T-cell (primary cell): Measurements from ENCODE around the gene ENPP1. TPM values are rescaled to one million over a fixed set of nuclear protein-coding genes. Genes with fewer than 3 reads are reported as not detected.

Experiments used
- ATAC-seq, 4 experiments: fragments of 200-7000 bp in 3 of 4; fragments of 150-1000 bp in 1 of 4; cut with Tn5 transposase; replicated peaks in 1 of 4; 1 replicate in 3 of 4; 2 replicates in 1 of 4; pipeline ENCODE4 v1.10.0; 2021; ENCODE audit warnings: moderate library complexity in 3 of 4, mild to moderate bottlenecking in 2 of 4, moderate number of reproducible peaks in 1 of 4
- CTCF ChIA-PET, 2 donors: fragments of 300-600 bp; sonication (Branson Sonifier 250); formaldehyde crosslinking; loops; one replicate each; lab custom pipeline; 2022; ENCODE audit warnings: antibody characterized with exemption in 2 of 2; lab: Charles Lee
- POLR2A ChIA-PET, 2 donors: fragments of 300-600 bp; sonication (Branson Sonifier 250); formaldehyde crosslinking; loops; one replicate each; lab custom pipeline; 2022; ENCODE audit warnings: antibody characterized with exemption in 2 of 2; lab: Charles Lee
- DNase-seq, 35 experiments: peaks; one replicate each; pipeline versions ENCODE4 v3.0.0 to v3.0.0-alpha.2; 2013 to 2023
- H3K27ac ChIP-seq: one replicate; pipeline ENCODE4 v1.5.1; 2013; ENCODE audit warnings: low read length
- H3K27me3 ChIP-seq, 2 experiments: replicated peaks in 1 of 2; 1 replicate in 1 of 2; 2 replicates in 1 of 2; pipeline versions ENCODE4 v1.6.1 to v1.7.0; 2013; ENCODE audit warnings: low read length in 1 of 2, mixed read lengths in 1 of 2; ENCODE audit not compliant: control insufficient read depth in 2 of 2, insufficient read depth in 2 of 2; ENCODE audit errors: extremely low read depth in 1 of 2
- H3K36me3 ChIP-seq, 2 donors: 1 replicate in 1 of 2; 2 replicates in 1 of 2; pipeline versions ENCODE4 v1.6.1 to v1.7.0; 2013; ENCODE audit warnings: low read length in 1 of 2; ENCODE audit not compliant: control insufficient read depth in 2 of 2, insufficient read depth in 1 of 2; ENCODE audit errors: extremely low read depth in 1 of 2
- H3K4me1 ChIP-seq, 2 experiments: 1 replicate in 1 of 2; 2 replicates in 1 of 2; pipeline versions ENCODE4 v1.6.1 to v1.7.0; 2013; ENCODE audit warnings: low read length in 2 of 2, mixed read lengths in 1 of 2; ENCODE audit not compliant: insufficient read depth in 2 of 2, control insufficient read depth in 1 of 2; ENCODE audit errors: extremely low read depth in 1 of 2
- H3K4me3 ChIP-seq, 2 donors: 1 replicate in 1 of 2; 2 replicates in 1 of 2; pipeline versions ENCODE4 v1.5.1 to v1.7.0; 2013; ENCODE audit warnings: mild to moderate bottlenecking in 2 of 2, low read length in 1 of 2, moderate library complexity in 1 of 2; ENCODE audit not compliant: control insufficient read depth in 1 of 2; ENCODE audit errors: extremely low read depth in 1 of 2
- H3K9me3 ChIP-seq: 2 replicates; pipeline ENCODE4 v1.7.0; 2013
- H3K27ac Mint-ChIP-seq, 2 donors: one replicate each; pipeline ENCODE4 v1.8.0; 2020 to 2021; ENCODE audit warnings: mild to moderate bottlenecking in 2 of 2, mixed read lengths in 2 of 2
- H3K27me3 Mint-ChIP-seq, 2 donors: one replicate each; pipeline ENCODE4 v1.8.0; 2021 to 2022; ENCODE audit warnings: mixed read lengths in 2 of 2
- H3K36me3 Mint-ChIP-seq: one replicate; pipeline ENCODE4 v1.8.0; 2021; ENCODE audit warnings: mixed read lengths
- H3K4me1 Mint-ChIP-seq, 3 donors: one replicate each; pipeline ENCODE4 v1.8.0; 2020 to 2022; ENCODE audit warnings: mixed read lengths in 3 of 3, mild to moderate bottlenecking in 1 of 3
- H3K4me3 Mint-ChIP-seq, 3 donors: one replicate each; pipeline ENCODE4 v1.8.0; 2020 to 2022; ENCODE audit warnings: mild to moderate bottlenecking in 3 of 3, mixed read lengths in 3 of 3, moderate library complexity in 3 of 3
- H3K9me3 Mint-ChIP-seq, 3 donors: one replicate each; pipeline ENCODE4 v1.8.0; 2020 to 2022; ENCODE audit warnings: mixed read lengths in 3 of 3
- WGBS: methylation state at CpG from one replicate; pipeline ENCODE4 v1.1.5; 2013; ENCODE audit warnings: missing lambda C conversion rate; ENCODE audit not compliant: insufficient coverage; 5-methylcytosine and 5-hydroxymethylcytosine counted together
- total RNA-seq, 35 experiments: library from RNA in 6 of 35; stranded (reverse) in 6 of 35; fragments of 120-200 nt in 1 of 35; gene quantifications; one replicate each; pipeline versions ENCODE4 v1.2.1 to v1.2.4 and lab custom pipeline; 2013 to 2026

The ENPP1 gene
- total RNA-seq, 5 donors from 2014 or later (not counting 1 experiment from before 2014, with no cell fraction given): 0.15 to 0.47 (median 0.35) TPM

DNA sequence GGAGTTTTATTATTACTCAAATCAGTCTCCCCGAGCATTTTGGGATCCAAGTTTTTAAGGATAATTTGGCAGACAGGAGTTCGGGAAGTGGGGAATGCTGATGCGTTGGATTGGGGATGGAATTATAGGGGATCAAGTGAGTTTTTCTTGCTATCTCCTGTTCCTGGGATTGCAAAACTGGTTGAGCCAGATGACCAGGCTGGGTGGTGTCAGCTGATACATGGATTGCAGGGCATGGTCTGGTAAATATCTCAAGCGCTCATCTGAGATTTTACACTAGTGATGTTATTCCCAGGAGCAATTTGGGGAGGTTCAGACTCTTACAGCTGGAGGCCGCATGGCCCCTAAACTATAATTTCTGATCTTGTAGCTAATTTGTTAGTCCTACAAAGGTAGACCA lies 54.7 kb downstream of the ENPP1 start:
- Mint-ChIP-seq H3K4me1 (no peaks in the 10 kb centered on the region), H3K27me3 (peaks cover 8 to 29% of the 10 kb centered on the region in 2 donors), H3K36me3 (no peaks in the 10 kb centered on the region), H3K9me3 (no peaks in the 10 kb centered on the region), H3K27ac (no peak overlapping the region), H3K4me3 (no peak overlapping the region)
- Histone ChIP-seq H3K27ac (no peak overlapping the region), H3K4me3 (no peak overlapping the region), H3K4me1 (no peaks in the 10 kb centered on the region), H3K9me3 (no peaks in the 10 kb centered on the region), H3K36me3 (no peaks in the 10 kb centered on the region), H3K27me3 (no peaks in the 10 kb centered on the region)
- POLR2A ChIA-PET: no interaction called here
- ATAC-seq (no peak), DNase-seq (no peak)
- CTCF ChIA-PET: interaction anchor here in 1 of 2 donors (0.6 kb wide), 1 partner anchor 756 kb away, joined by 3 read pairs; no protein-coding TSS in a partner anchor
- WGBS: 75% methylated on average over 4 of the region's 5 CpGs

DNA sequence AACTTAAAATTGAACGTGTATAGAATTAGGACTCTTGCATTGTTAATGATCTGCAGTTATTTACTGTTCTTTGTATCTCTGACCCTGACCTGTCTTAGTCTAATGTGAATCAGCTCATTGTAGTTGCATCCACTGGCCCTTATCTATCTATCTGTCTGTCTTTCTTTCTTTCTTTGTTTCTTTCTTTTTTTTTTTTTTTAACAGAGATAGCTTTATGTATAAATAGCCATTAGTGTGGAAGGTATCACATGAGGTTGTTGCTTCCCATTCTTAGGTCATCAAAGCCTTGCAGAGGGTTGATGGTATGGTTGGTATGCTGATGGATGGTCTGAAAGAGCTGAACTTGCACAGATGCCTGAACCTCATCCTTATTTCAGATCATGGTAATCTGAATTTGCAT lies 59.9 kb downstream of the ENPP1 start:
- Histone ChIP-seq H3K4me3 (no peak overlapping the region), H3K27ac (no peak overlapping the region), H3K36me3 (no peaks in the 10 kb centered on the region), H3K4me1 (no peaks in the 10 kb centered on the region), H3K27me3 (peaks cover 0 to 5% of the 10 kb centered on the region in 2 experiments), H3K9me3 (no peaks in the 10 kb centered on the region)
- DNase-seq: no peak
- no CpG with 5 or more reads among the region's 1 CpG for WGBS
- Mint-ChIP-seq H3K27me3 (peaks cover 6 to 10% of the 10 kb centered on the region in 2 donors), H3K4me3 (no peak overlapping the region), H3K4me1 (no peaks in the 10 kb centered on the region), H3K36me3 (no peaks in the 10 kb centered on the region), H3K27ac (no peak overlapping the region), H3K9me3 (no peaks in the 10 kb centered on the region)
- no peak for ATAC-seq
- ChIA-PET POLR2A (no interaction called here), CTCF (no interaction called here)

DNA sequence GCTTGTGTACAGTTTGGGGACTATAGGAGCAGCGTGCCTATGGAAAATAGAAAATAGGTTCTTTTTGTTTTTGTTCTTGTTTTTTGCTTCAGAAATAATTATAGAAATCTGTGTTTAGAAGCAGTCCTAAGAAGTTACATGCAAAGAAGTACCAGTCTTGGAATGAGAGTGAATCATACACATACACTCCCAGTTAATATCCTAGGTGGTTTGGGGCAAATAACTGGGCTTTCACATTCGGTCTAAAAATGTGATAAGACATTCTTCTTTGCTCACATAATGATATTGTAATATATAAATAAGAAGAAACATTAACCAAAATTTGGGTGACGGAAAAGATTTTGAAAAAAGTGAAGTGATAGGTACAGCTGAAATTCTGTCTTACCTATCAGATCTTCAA lies 61.0 kb downstream of the ENPP1 start:
- no peaks in the 10 kb centered on the region for H3K4me1 ChIP-seq
- no peaks in the 10 kb centered on the region for H3K36me3 Mint-ChIP-seq
- H3K4me3 ChIP-seq: no peak overlapping the region
- POLR2A ChIA-PET: no interaction called here
- H3K4me1 Mint-ChIP-seq: no peaks in the 10 kb centered on the region
- ATAC-seq (no peak), DNase-seq (no peak)
- no peaks in the 10 kb centered on the region for H3K9me3 Mint-ChIP-seq
- no peak overlapping the region for H3K4me3 Mint-ChIP-seq
- no CpG with 5 or more reads among the region's 3 CpGs for WGBS
- H3K27me3 Mint-ChIP-seq: peaks cover 4 to 10% of the 10 kb centered on the region in 2 donors
- no peaks in the 10 kb centered on the region for H3K9me3 ChIP-seq
- H3K27ac ChIP-seq: no peak overlapping the region
- H3K27ac Mint-ChIP-seq: no peak overlapping the region
- peaks cover 0 to 5% of the 10 kb centered on the region in 2 experiments for H3K27me3 ChIP-seq
- H3K36me3 ChIP-seq: no peaks in the 10 kb centered on the region
- CTCF ChIA-PET: no interaction called here

DNA sequence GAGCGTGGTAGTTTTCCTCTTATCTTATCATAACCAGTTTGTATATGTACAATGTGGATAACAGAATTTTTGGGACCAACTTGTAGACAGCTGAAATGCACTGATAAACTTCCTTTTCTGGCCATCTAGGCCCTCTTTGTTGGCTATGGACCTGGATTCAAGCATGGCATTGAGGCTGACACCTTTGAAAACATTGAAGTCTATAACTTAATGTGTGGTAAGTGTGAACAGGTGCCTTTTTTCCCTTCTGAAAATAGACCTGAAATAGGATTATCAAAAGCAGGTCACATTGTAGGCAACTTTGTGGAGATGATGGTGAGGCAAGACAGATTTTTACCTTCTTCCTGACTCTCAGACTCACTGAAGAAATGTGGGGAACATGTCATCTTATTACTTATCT lies 67.8 kb downstream of the ENPP1 start:
- Histone ChIP-seq H3K27ac (no peak overlapping the region), H3K27me3 (peaks cover 0 to 1% of the 10 kb centered on the region in 2 experiments), H3K9me3 (no peaks in the 10 kb centered on the region), H3K4me1 (no peaks in the 10 kb centered on the region), H3K36me3 (no peaks in the 10 kb centered on the region), H3K4me3 (no peak overlapping the region)
- H3K27me3 Mint-ChIP-seq: no peaks in the 10 kb centered on the region
- no peaks in the 10 kb centered on the region for H3K9me3 Mint-ChIP-seq
- ATAC-seq (no peak), DNase-seq (no peak)
- H3K4me1 Mint-ChIP-seq: no peaks in the 10 kb centered on the region
- H3K4me3 Mint-ChIP-seq: no peak overlapping the region
- no peaks in the 10 kb centered on the region for H3K36me3 Mint-ChIP-seq
- H3K27ac Mint-ChIP-seq: no peak overlapping the region
- POLR2A ChIA-PET: no interaction called here
- no CpG with 5 or more reads among the region's 1 CpG for WGBS
- CTCF ChIA-PET: no interaction called here

DNA sequence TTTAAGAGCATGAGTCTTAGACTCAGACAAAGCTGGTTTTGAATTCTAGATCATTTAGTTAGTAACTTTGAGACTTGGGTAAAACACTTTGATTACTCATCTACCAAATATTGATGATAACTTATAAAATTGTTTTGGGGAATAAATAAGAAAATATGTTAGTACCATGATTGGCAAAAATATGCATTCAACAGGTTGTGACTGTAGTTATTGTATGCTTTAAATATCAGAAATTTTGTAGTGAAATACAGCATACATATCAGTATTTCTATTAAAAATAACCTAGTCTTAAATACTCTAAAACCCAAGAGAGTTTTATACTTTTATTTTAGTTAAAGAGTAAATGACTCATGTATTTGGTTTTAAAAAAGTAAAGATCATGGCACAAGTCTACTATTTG lies 68.7 kb downstream of the ENPP1 start:
- ChIA-PET POLR2A (no interaction called here), CTCF (no interaction called here)
- no peaks in the 10 kb centered on the region for H3K36me3 ChIP-seq
- Mint-ChIP-seq H3K4me1 (no peaks in the 10 kb centered on the region), H3K27ac (no peak overlapping the region), H3K4me3 (no peak overlapping the region), H3K36me3 (no peaks in the 10 kb centered on the region), H3K27me3 (no peaks in the 10 kb centered on the region), H3K9me3 (no peaks in the 10 kb centered on the region)
- ATAC-seq: no peak
- H3K9me3 ChIP-seq: no peaks in the 10 kb centered on the region
- H3K4me1 ChIP-seq: no peaks in the 10 kb centered on the region
- H3K27ac ChIP-seq: no peak overlapping the region
- no peak for DNase-seq
- no peak overlapping the region for H3K4me3 ChIP-seq
- H3K27me3 ChIP-seq: no peaks in the 10 kb centered on the region

DNA sequence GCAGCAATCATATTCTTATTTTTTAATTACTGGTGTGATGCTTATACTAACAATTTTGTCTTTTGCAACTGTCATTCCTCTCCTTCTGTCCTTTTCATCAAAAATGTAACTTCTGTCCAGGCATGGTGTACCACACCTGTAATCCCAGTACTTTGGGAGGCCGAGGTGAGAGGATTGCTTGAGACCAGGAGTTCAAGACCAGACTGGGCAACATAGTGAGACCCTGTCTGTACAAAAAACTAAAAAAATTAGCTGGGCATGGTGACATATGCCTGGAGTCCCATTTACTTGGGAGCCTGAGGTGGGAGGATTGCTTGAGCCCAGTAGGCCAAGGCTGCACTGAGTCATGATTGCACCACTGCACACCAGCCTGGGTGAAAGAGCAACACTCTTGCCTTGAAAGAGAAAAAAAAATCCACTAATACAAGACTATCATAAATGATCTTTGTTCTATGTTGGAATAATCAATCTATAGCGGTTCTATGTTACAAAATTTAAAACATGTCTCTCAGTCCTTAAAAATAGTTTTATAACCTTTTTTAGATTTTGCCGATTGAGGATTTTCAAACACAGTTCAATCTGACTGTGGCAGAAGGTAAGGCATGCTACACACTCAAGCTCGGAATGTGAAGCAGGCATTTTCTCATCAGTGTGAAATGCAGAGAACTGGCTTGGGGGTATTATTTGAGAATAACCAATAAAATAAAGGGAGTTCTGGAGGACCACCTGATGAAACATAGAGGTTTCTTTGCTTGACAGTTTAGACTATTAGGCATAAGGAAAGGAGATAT lies 70.4 kb downstream of the ENPP1 start:
- Mint-ChIP-seq H3K36me3 (no peaks in the 10 kb centered on the region), H3K9me3 (no peaks in the 10 kb centered on the region), H3K4me3 (no peak overlapping the region), H3K27me3 (no peaks in the 10 kb centered on the region), H3K27ac (no peak overlapping the region), H3K4me1 (no peaks in the 10 kb centered on the region)
- no peaks in the 10 kb centered on the region for H3K36me3 ChIP-seq
- no peak overlapping the region for H3K4me3 ChIP-seq
- no peak for ATAC-seq
- WGBS: 67% methylated on average over 1 of the region's 4 CpGs
- ChIA-PET POLR2A (no interaction called here), CTCF (no interaction called here)
- no peak overlapping the region for H3K27ac ChIP-seq
- H3K9me3 ChIP-seq: no peaks in the 10 kb centered on the region
- no peaks in the 10 kb centered on the region for H3K27me3 ChIP-seq
- DNase-seq: no peak
- no peaks in the 10 kb centered on the region for H3K4me1 ChIP-seq
